WTC11 (cell line): Measurements from ENCODE around the gene GDNF.

Experiments
- ERG ChIP-seq: fragments of 250-450 bp; sonication (Bioruptor Pico); IDR thresholded peaks from 2 replicates; pipeline ENCODE4 v1.8.0; 2021; ENCODE audit warnings: mild to moderate bottlenecking
- FOXP1 ChIP-seq: sonication (generic); formaldehyde crosslinking; IDR thresholded peaks from 2 replicates; pipeline ENCODE4 v1.8.0; 2022; ENCODE audit warnings: missing genetic modification reagents, mild to moderate bottlenecking, moderate library complexity, borderline replicate concordance

DNA sequence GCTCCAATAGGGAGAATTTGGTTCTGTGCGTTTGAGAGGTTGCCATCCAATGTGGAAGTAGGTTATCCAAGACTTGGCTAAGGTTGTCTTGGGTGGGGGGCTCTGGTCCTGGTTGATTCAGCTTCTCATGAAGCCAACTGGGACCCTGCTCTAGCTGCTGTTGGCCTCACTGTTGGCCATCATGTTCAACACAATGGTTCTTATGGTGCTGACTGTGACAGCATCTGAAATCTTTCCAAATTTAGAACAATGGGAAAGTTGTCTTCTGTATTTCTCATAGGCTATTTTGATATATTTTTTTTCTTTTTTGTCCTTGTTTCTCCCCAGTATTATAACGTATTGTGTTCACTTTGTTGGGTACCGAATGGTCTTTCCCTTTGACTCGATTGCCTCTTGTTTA, 71.9 kb downstream of the GDNF start:
- TF ChIP-seq ERG (CRISPR knock-in tag) (no peak), FOXP1 (no peak)
